A673 (cell line): ENCODE data around the gene NQO2. TPM values are rescaled to one million over a fixed set of nuclear protein-coding genes. Genes with fewer than 3 reads are reported as not detected.
"Not testable (repeated sequence)": the region's sequence is repeated elsewhere in the genome, so short reads cannot be mapped to it uniquely, and the experiment has no call there.

Experiments used
- BruUV-seq: library from RNA; stranded (reverse); fragments of 400-500 nt; replicated peaks from 2 replicates; lab custom pipeline; 2021; lab: Mats Ljungman, UMichigan
- CTCF ChIA-PET: fragments of 300-600 bp; sonication (Branson Sonifier 250); formaldehyde crosslinking; loops from one replicate; lab custom pipeline; 2022; ENCODE audit warnings: antibody characterized with exemption; lab: Charles Lee
- POLR2A ChIA-PET: fragments of 300-600 bp; sonication (Branson Sonifier 250); formaldehyde crosslinking; loops from one replicate; lab custom pipeline; 2022; ENCODE audit warnings: antibody characterized with exemption; ENCODE audit not compliant: low non-redundant PET; lab: Charles Lee
- DNase-seq: peaks from one replicate; pipeline ENCODE4 v3.0.0-alpha.2; 2015; ENCODE audit warnings: low spot score
- H3K27ac ChIP-seq: fragments of 200-600 bp; sonication (generic); 2 replicates; pipeline ENCODE4 v1.5.1; 2016; ENCODE audit warnings: mixed run types, low read depth, mild to moderate bottlenecking, mixed read lengths, antibody characterized with exemption, low read length; ENCODE audit not compliant: poor library complexity, severe bottlenecking
- H3K27me3 ChIP-seq: fragments of 200-600 bp; sonication (generic); replicated peaks from 2 replicates; pipeline ENCODE4 v1.6.1; 2017; ENCODE audit warnings: mixed run types, low read depth, mild to moderate bottlenecking, mixed read lengths, antibody characterized with exemption, low read length; ENCODE audit not compliant: insufficient read depth, poor library complexity
- H3K36me3 ChIP-seq: fragments of 200-600 bp; sonication (generic); 2 replicates; pipeline ENCODE4 v1.6.1; 2016; ENCODE audit warnings: mixed run types, mild to moderate bottlenecking, mixed read lengths, antibody characterized with exemption, low read length; ENCODE audit not compliant: insufficient read depth, poor library complexity, severe bottlenecking
- H3K4me1 ChIP-seq: fragments of 200-600 bp; sonication (generic); 2 replicates; pipeline ENCODE4 v1.6.1; 2017; ENCODE audit warnings: mixed run types, mild to moderate bottlenecking, mixed read lengths, antibody characterized with exemption, low read length; ENCODE audit not compliant: insufficient read depth, poor library complexity, severe bottlenecking
- H3K4me3 ChIP-seq: fragments of 200-600 bp; sonication (generic); 2 replicates; pipeline ENCODE4 v1.5.1; 2016; ENCODE audit warnings: low read depth, mixed run types, mild to moderate bottlenecking, mixed read lengths, low read length; ENCODE audit not compliant: poor library complexity, severe bottlenecking
- H3K9me3 ChIP-seq: fragments of 200-600 bp; sonication (generic); 2 replicates; pipeline ENCODE4 v1.6.1; 2016; ENCODE audit warnings: mixed run types, low read depth, mild to moderate bottlenecking, mixed read lengths, antibody characterized with exemption, low read length; ENCODE audit not compliant: poor library complexity, severe bottlenecking
- EZH2 ChIP-seq: fragments of 200-600 bp; sonication (generic); IDR thresholded peaks from 2 replicates; pipeline ENCODE4 v1.6.1; 2017; ENCODE audit warnings: borderline replicate concordance, low read depth, mild to moderate bottlenecking, mixed read lengths, antibody characterized with exemption, low read length; ENCODE audit not compliant: poor library complexity, severe bottlenecking
- intact Hi-C: fragments of 100-400 bp; cut with micrococcal nuclease; formaldehyde crosslinking; loops from one replicate; pipeline ENCODE4 v1.10.0; 2022; ENCODE audit not compliant: unreplicated experiment
- total RNA-seq: library from RNA; stranded (reverse); gene quantifications from 2 replicates; pipeline ENCODE4 v1.2.3, GENCODE V29; 2021
- TF ChIP-seq, protein P1 (sequence below): fragments of 300-800, 200-600 bp; sonication (generic); conservative IDR thresholded peaks from 2 replicates; pipeline ENCODE4 v1.5.1; 2017; ENCODE audit warnings: low read depth, mild to moderate bottlenecking, antibody characterized with exemption, low read length, moderate library complexity, mixed read lengths

NQO2 gene
- total RNA-seq, 1 experiment from 2014 or later: 97.3 TPM

DNA sequence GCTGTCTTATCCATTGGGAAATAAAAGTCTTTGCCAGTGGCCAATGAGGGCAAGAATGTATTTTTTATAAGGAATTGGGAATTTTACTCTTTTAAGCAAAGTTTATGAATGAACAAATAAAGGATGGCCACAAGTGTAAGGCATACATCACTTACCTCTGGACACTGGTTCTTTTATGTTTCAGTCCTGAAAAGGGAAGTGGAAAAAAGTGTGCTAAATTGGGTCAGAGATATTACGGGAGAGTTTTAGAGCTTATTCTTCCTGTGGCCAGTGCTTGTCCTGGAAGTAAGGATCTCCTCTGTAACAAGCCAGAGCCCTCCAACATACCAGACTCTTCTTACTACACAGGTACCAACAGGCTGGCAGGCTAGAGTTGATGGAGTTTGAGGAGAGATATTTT, 46.1 kb downstream of the NQO2 start:
- no peaks in the 10 kb centered on the region for H3K27me3 ChIP-seq
- TF ChIP-seq EZH2: no peak
- TF ChIP-seq, protein P1, sequence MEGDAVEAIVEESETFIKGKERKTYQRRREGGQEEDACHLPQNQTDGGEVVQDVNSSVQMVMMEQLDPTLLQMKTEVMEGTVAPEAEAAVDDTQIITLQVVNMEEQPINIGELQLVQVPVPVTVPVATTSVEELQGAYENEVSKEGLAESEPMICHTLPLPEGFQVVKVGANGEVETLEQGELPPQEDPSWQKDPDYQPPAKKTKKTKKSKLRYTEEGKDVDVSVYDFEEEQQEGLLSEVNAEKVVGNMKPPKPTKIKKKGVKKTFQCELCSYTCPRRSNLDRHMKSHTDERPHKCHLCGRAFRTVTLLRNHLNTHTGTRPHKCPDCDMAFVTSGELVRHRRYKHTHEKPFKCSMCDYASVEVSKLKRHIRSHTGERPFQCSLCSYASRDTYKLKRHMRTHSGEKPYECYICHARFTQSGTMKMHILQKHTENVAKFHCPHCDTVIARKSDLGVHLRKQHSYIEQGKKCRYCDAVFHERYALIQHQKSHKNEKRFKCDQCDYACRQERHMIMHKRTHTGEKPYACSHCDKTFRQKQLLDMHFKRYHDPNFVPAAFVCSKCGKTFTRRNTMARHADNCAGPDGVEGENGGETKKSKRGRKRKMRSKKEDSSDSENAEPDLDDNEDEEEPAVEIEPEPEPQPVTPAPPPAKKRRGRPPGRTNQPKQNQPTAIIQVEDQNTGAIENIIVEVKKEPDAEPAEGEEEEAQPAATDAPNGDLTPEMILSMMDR: no peak
- H3K4me1 ChIP-seq: no peaks in the 10 kb centered on the region
- H3K9me3 ChIP-seq: no peaks in the 10 kb centered on the region
- BruUV-seq: no TSS peak
- intact Hi-C loops: no loop called here
- no peak overlapping the region for H3K4me3 ChIP-seq
- ChIA-PET POLR2A (no interaction called here), CTCF (no interaction called here)
- H3K27ac ChIP-seq: no peak overlapping the region
- no peak for DNase-seq
- no peaks in the 10 kb centered on the region for H3K36me3 ChIP-seq

DNA sequence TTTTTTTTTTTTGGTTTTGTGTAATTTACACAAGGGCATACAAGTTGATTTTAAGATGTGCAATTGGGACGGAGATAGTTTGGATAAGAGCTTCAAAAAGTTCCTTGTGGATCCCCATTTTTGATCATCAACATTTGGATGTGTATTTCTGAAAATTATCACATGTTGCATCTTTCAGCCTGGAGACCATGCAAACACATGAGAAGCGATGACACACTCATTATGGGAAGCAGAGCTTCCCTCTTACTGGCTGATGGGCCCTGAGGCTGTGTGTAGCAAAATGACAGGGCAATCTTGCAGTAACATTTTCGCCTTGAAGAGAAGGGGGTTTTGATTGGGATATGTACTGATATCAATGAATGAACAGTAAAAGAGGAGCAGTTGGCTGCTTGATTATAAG, 46.6 kb downstream of the NQO2 start:
- ChIA-PET POLR2A (no interaction called here), CTCF (interaction anchor here (0.6 kb wide), 1 partner anchor 69 kb away, joined by 8 read pairs; no protein-coding TSS in a partner anchor)
- Histone ChIP-seq H3K27ac (no peak overlapping the region), H3K36me3 (no peaks in the 10 kb centered on the region), H3K4me3 (no peak overlapping the region), H3K27me3 (no peaks in the 10 kb centered on the region), H3K9me3 (no peaks in the 10 kb centered on the region), H3K4me1 (no peaks in the 10 kb centered on the region)
- BruUV-seq: no TSS peak
- no peak for TF ChIP-seq EZH2
- TF ChIP-seq, protein P1: no peak
- no peak for DNase-seq
- intact Hi-C loops: no loop called here

DNA sequence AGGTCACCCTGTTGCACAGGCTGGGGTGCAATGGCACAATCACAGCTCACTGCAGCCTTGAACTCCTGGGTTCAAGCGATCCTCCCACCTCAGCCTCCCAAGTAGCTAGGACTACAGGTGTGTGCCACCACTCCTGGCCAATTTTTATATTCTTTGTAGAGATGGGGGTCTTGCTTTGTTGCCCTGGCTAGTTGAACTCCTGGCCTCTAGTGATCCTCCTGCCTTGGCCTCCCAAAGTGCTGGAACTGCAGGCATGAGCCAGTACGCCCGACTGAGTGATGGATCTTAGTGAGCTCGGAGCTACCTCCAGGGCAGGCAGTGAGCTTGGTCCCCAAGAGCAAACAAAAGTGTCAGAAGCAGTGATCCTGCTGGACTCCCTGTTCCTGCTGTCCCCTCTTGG, 48.3 kb downstream of the NQO2 start:
- intact Hi-C loops, H3K4me3 ChIP-seq, POLR2A ChIA-PET, CTCF ChIA-PET, H3K27me3 ChIP-seq, DNase-seq, H3K9me3 ChIP-seq, H3K4me1 ChIP-seq, H3K27ac ChIP-seq, H3K36me3 ChIP-seq, BruUV-seq: not testable (repeated sequence)
